Measurements from ENCODE around the gene NR2E1. TPM values are rescaled to one million over a fixed set of nuclear protein-coding genes. Genes with fewer than 3 reads are reported as not detected.

NR2E1 gene
- total RNA-seq, 1 donor from 2014 or later: not detected

GRCh38 chr6:108161724-108162282, 4.0 kb upstream of the NR2E1 start:
- no peak overlapping the region for H3K27ac ChIP-seq
- DNase-seq: no peak
- H3K9me3 ChIP-seq: no peaks in the 10 kb centered on the region
- intact Hi-C loops (cut with DNase I): no loop called here
- H3K4me1 ChIP-seq: peaks cover 37% of the 10 kb centered on the region
- H3K36me3 ChIP-seq: no peaks in the 10 kb centered on the region
- ATAC-seq: no peak
- H3K4me3 ChIP-seq: no peak overlapping the region
- no peak for TF ChIP-seq CTCF (IDR thresholded peaks at IDR 0.05)
- H3K27me3 ChIP-seq (ENCODE audit: low read depth): peaks cover 98% of the 10 kb centered on the region

- intact Hi-C loops (cut with DNase I): no loop called here
Measured at GRCh38 chr6:108163267-108163643, 2.6 kb upstream of the NR2E1 start.

GRCh38 chr6:108163644-108164542, 1.9 kb upstream of the NR2E1 start:
- no peaks in the 10 kb centered on the region for H3K36me3 ChIP-seq
- no peak for ATAC-seq
- TF ChIP-seq CTCF (IDR thresholded peaks at IDR 0.05): no peak
- peaks cover 44% of the 10 kb centered on the region for H3K4me1 ChIP-seq
- H3K27ac ChIP-seq: no peak overlapping the region
- H3K9me3 ChIP-seq: no peaks in the 10 kb centered on the region
- no peak overlapping the region for H3K4me3 ChIP-seq
- intact Hi-C loops (cut with DNase I): no loop called here
- H3K27me3 ChIP-seq (ENCODE audit: low read depth): peaks cover 100% of the 10 kb centered on the region
- no peak for DNase-seq

More at GRCh38 chr6:108163267-108163643, 2.6 kb upstream of the NR2E1 start:
- ATAC-seq (no peak), DNase-seq (no peak)
- Histone ChIP-seq H3K27me3 (ENCODE audit: low read depth) (peaks cover 98% of the 10 kb centered on the region), H3K9me3 (no peaks in the 10 kb centered on the region), H3K27ac (no peak overlapping the region), H3K36me3 (no peaks in the 10 kb centered on the region), H3K4me1 (peaks cover 37% of the 10 kb centered on the region), H3K4me3 (no peak overlapping the region)
- TF ChIP-seq CTCF (IDR thresholded peaks at IDR 0.05): no peak

GRCh38 chr6:108164543-108164814, 1.3 kb upstream of the NR2E1 start:
- intact Hi-C loops (cut with DNase I): no loop called here
- Histone ChIP-seq H3K27me3 (ENCODE audit: low read depth) (peaks cover 100% of the 10 kb centered on the region), H3K27ac (no peak overlapping the region), H3K4me1 (peaks cover 50% of the 10 kb centered on the region), H3K9me3 (no peaks in the 10 kb centered on the region), H3K4me3 (no peak overlapping the region), H3K36me3 (no peaks in the 10 kb centered on the region)
- no peak for TF ChIP-seq CTCF (IDR thresholded peaks at IDR 0.05)
- DNase-seq: no peak
- no peak for ATAC-seq

- no peak overlapping the region for H3K27ac ChIP-seq
- peaks cover 100% of the 10 kb centered on the region for H3K27me3 ChIP-seq (ENCODE audit: low read depth)
- intact Hi-C loops (cut with DNase I): no loop called here
- ATAC-seq: no peak
- TF ChIP-seq CTCF (IDR thresholded peaks at IDR 0.05): no peak
- DNase-seq: no peak
- H3K4me1 ChIP-seq: peaks cover 53% of the 10 kb centered on the region
- H3K36me3 ChIP-seq: no peaks in the 10 kb centered on the region
- H3K4me3 ChIP-seq: no peak overlapping the region
- H3K9me3 ChIP-seq: no peaks in the 10 kb centered on the region
Measured at GRCh38 chr6:108164815-108165706, 761 bp upstream of the NR2E1 start.
